Retina (tissue), 1 donor: ENCODE data around the gene ZC3H18.

ENCODE experiments used
- DNase-seq: peaks from one replicate; pipeline ENCODE4 v3.0.0-alpha.2; 2016

ZC3H18 gene

GRCh38 chr16:88627531-88628411, 57.6 kb downstream of the ZC3H18 start:
- DNase-seq: no peak

- DNase-seq: no peak
These were observed 58.3 kb downstream of the ZC3H18 start for GRCh38 chr16:88628512-88628974.

GRCh38 chr16:88629835-88630234, 59.6 kb downstream of the ZC3H18 start:
- DNase-seq: no peak

GRCh38 chr16:88630433-88630832, 60.2 kb downstream of the ZC3H18 start:
- DNase-seq: no peak

GRCh38 chr16:88630941-88631340, 60.7 kb downstream of the ZC3H18 start:
- DNase-seq: no peak

GRCh38 chr16:88631384-88631783, 61.2 kb downstream of the ZC3H18 start:
- no peak for DNase-seq

- DNase-seq: no peak
These were observed 61.9 kb downstream of the ZC3H18 start for GRCh38 chr16:88631920-88632586.

GRCh38 chr16:88632587-88632930, 62.4 kb downstream of the ZC3H18 start:
- no peak for DNase-seq

- DNase-seq: peak; percentile 37
These were observed 63.5 kb downstream of the ZC3H18 start for GRCh38 chr16:88633684-88634140.

GRCh38 chr16:88634141-88634993, 64.2 kb downstream of the ZC3H18 start:
- DNase-seq: peak; percentile 47

- no peak for DNase-seq
These were observed 64.9 kb downstream of the ZC3H18 start for GRCh38 chr16:88634994-88635670.

GRCh38 chr16:88635671-88636319, 65.6 kb downstream of the ZC3H18 start:
- DNase-seq: no peak

GRCh38 chr16:88636488-88637265, 66.5 kb downstream of the ZC3H18 start:
- DNase-seq: no peak

- no peak for DNase-seq
These were observed 68.4 kb downstream of the ZC3H18 start, which contains the start of gene IL17C for GRCh38 chr16:88638323-88639230. IL17C (plus strand) TSS chr16:88638572; CDS start chr16:88638642, 70 bp downstream.

GRCh38 chr16:88639231-88640038, 69.2 kb downstream of the ZC3H18 start:
- peak; percentile 51 for DNase-seq

GRCh38 chr16:88640039-88640495, 69.9 kb downstream of the ZC3H18 start:
- DNase-seq: no peak

- DNase-seq: no peak
These were observed 70.5 kb downstream of the ZC3H18 start for GRCh38 chr16:88640498-88641247.
